ENCODE data around the gene C10orf67. TPM values are rescaled to one million over a fixed set of nuclear protein-coding genes. Genes with fewer than 3 reads are reported as not detected.

C10orf67 gene
- total RNA-seq, 1 experiment from 2014 or later, result 0.13 TPM

- POLR2A ChIA-PET (ENCODE audit: low non-redundant PET), result no interaction called here
- intact Hi-C loops (cut with micrococcal nuclease; ENCODE audit: unreplicated experiment), result no loop called here
- H3K27ac ChIP-seq (ENCODE audit: low read depth, low read length, poor library complexity, severe bottlenecking), result no peak overlapping the region
- H3K4me1 ChIP-seq (ENCODE audit: insufficient read depth, low read length, poor library complexity, severe bottlenecking), result peaks cover 18% of the 10 kb centered on the region
- TF ChIP-seq EZH2 (IDR thresholded peaks at IDR 0.05; ENCODE audit: borderline replicate concordance, low read depth, low read length, poor library complexity, severe bottlenecking) (no peak), CTCF (conservative IDR thresholded peaks at IDR 0.05; ENCODE audit: low read depth, low read length) (no peak)
- no TSS peak for BruUV-seq (replicated peaks)
- H3K9me3 ChIP-seq (ENCODE audit: low read depth, low read length, poor library complexity, severe bottlenecking), result no peaks in the 10 kb centered on the region
- CTCF ChIA-PET, result no interaction called here
- no peak for DNase-seq (ENCODE audit: low spot score)
- H3K27me3 ChIP-seq (replicated peaks; ENCODE audit: insufficient read depth, low read depth, low read length, poor library complexity), result peaks cover 99% of the 10 kb centered on the region
- no peaks in the 10 kb centered on the region for H3K36me3 ChIP-seq (ENCODE audit: insufficient read depth, low read length, poor library complexity, severe bottlenecking)
- no peak overlapping the region for H3K4me3 ChIP-seq (ENCODE audit: low read depth, low read length, poor library complexity, severe bottlenecking)
These were observed 155.6 kb downstream of the C10orf67 start for GRCh38 chr10:23189024-23189423.

GRCh38 chr10:23187155-23187554 lies 157.4 kb downstream of the C10orf67 start:
- Histone ChIP-seq H3K9me3 (ENCODE audit: low read depth, low read length, poor library complexity, severe bottlenecking) (no peaks in the 10 kb centered on the region), H3K27me3 (replicated peaks; ENCODE audit: insufficient read depth, low read depth, low read length, poor library complexity) (peaks cover 98% of the 10 kb centered on the region), H3K36me3 (ENCODE audit: insufficient read depth, low read length, poor library complexity, severe bottlenecking) (no peaks in the 10 kb centered on the region), H3K4me1 (ENCODE audit: insufficient read depth, low read length, poor library complexity, severe bottlenecking) (peaks cover 13% of the 10 kb centered on the region), H3K4me3 (ENCODE audit: low read depth, low read length, poor library complexity, severe bottlenecking) (no peak overlapping the region), H3K27ac (ENCODE audit: low read depth, low read length, poor library complexity, severe bottlenecking) (no peak overlapping the region)
- no peak for DNase-seq (ENCODE audit: low spot score)
- no TSS peak for BruUV-seq (replicated peaks)
- intact Hi-C loops (cut with micrococcal nuclease; ENCODE audit: unreplicated experiment), result no loop called here
- ChIA-PET CTCF (no interaction called here), POLR2A (ENCODE audit: low non-redundant PET) (no interaction called here)
- TF ChIP-seq EZH2 (IDR thresholded peaks at IDR 0.05; ENCODE audit: borderline replicate concordance, low read depth, low read length, poor library complexity, severe bottlenecking) (no peak), CTCF (conservative IDR thresholded peaks at IDR 0.05; ENCODE audit: low read depth, low read length) (no peak)

DNA sequence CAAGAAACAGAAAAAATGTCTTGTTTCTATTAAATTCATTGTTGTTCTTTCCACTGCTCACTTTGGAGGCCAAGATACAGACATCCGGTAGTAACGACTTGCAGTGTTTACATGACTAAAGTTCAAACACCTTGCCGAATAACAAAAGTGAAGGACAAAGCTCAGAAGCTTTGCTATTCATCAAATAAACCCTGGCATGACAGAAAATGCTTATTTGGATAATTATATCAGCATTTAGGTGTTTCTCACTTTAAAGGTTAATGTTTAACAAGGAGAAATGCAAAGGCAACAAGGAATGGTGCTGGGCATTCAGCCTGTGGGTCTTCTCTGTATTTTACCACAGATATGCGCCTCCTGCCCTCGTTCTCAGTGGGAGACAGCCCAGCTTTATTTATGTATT lies 157.9 kb downstream of the C10orf67 start:
- BruUV-seq (replicated peaks), result no TSS peak
- H3K4me1 ChIP-seq (ENCODE audit: insufficient read depth, low read length, poor library complexity, severe bottlenecking), result peaks cover 9% of the 10 kb centered on the region
- intact Hi-C loops (cut with micrococcal nuclease; ENCODE audit: unreplicated experiment), result no loop called here
- H3K4me3 ChIP-seq (ENCODE audit: low read depth, low read length, poor library complexity, severe bottlenecking), result no peak overlapping the region
- POLR2A ChIA-PET (ENCODE audit: low non-redundant PET), result no interaction called here
- DNase-seq (ENCODE audit: low spot score), result no peak
- H3K36me3 ChIP-seq (ENCODE audit: insufficient read depth, low read length, poor library complexity, severe bottlenecking), result no peaks in the 10 kb centered on the region
- peaks cover 98% of the 10 kb centered on the region for H3K27me3 ChIP-seq (replicated peaks; ENCODE audit: insufficient read depth, low read depth, low read length, poor library complexity)
- CTCF ChIA-PET, result no interaction called here
- no peaks in the 10 kb centered on the region for H3K9me3 ChIP-seq (ENCODE audit: low read depth, low read length, poor library complexity, severe bottlenecking)
- TF ChIP-seq EZH2 (IDR thresholded peaks at IDR 0.05; ENCODE audit: borderline replicate concordance, low read depth, low read length, poor library complexity, severe bottlenecking) (no peak), CTCF (conservative IDR thresholded peaks at IDR 0.05; ENCODE audit: low read depth, low read length) (no peak)
- H3K27ac ChIP-seq (ENCODE audit: low read depth, low read length, poor library complexity, severe bottlenecking), result no peak overlapping the region

Measured in A673 (cell line).